H1 (cell line): Measurements from ENCODE around the gene SPATS2. TPM values are rescaled to one million over a fixed set of nuclear protein-coding genes. Genes with fewer than 3 reads are reported as not detected.

ENCODE experiments used
- CTCF ChIA-PET: fragments of 300-600 bp; sonication (Branson Sonifier 250); formaldehyde crosslinking; loops from one replicate; lab custom pipeline; 2021; ENCODE audit not compliant: partially characterized antibody; lab: Charles Lee
- POLR2A ChIA-PET: fragments of 300-600 bp; sonication (Branson Sonifier 250); formaldehyde crosslinking; loops from one replicate; lab custom pipeline; 2021; ENCODE audit warnings: inconsistent platforms; ENCODE audit not compliant: partially characterized antibody; lab: Charles Lee
- DNase-seq, 2 experiments: peaks; one replicate each; pipeline versions ENCODE4 v3.0.0 to v3.0.0-alpha.2; 2010 to 2022; ENCODE audit warnings: low spot score in 2 of 2, low read depth in 1 of 2, mixed read lengths in 1 of 2
- FAIRE-seq: peaks from 2 replicates; lab custom pipeline; 2011; peaks lifted over from hg19 to GRCh38; lab: Jason Lieb, UNC
- H2AFZ ChIP-seq: 2 replicates; pipeline ENCODE4 v1.8.1; 2012; ENCODE audit warnings: low read length, inconsistent platforms
- H2AK5ac ChIP-seq: 2 replicates; pipeline ENCODE4 v1.6.1; 2013; ENCODE audit warnings: low read depth, low read length
- H2BK120ac ChIP-seq: replicated peaks from 2 replicates; pipeline ENCODE3; 2013; ENCODE audit warnings: low read depth, low read length, inconsistent platforms
- H2BK12ac ChIP-seq: 2 replicates; pipeline ENCODE4 v1.6.1; 2013; ENCODE audit warnings: low read depth, low read length
- H2BK15ac ChIP-seq: 2 replicates; pipeline ENCODE4 v1.6.1; 2013; ENCODE audit warnings: low read length
- H2BK20ac ChIP-seq: 2 replicates; pipeline ENCODE4 v1.6.1; 2013; ENCODE audit warnings: low read length
- H2BK5ac ChIP-seq: 2 replicates; pipeline ENCODE4 v1.6.1; 2013; ENCODE audit warnings: low read depth, low read length
- H3K14ac ChIP-seq: 2 replicates; pipeline ENCODE4 v1.6.1; 2013; ENCODE audit warnings: inconsistent platforms; ENCODE audit not compliant: insufficient read length
- H3K18ac ChIP-seq: 2 replicates; pipeline ENCODE4 v1.6.1; 2013; ENCODE audit warnings: low read length; ENCODE audit errors: extremely low read depth
- H3K23ac ChIP-seq: 2 replicates; pipeline ENCODE4 v1.6.1; 2013; ENCODE audit warnings: inconsistent platforms; ENCODE audit not compliant: insufficient read length
- H3K23me2 ChIP-seq: 2 replicates; pipeline ENCODE4 v1.6.1; 2013; ENCODE audit warnings: low read depth, low read length
- H3K27ac ChIP-seq: 2 replicates; pipeline ENCODE4 v1.6.1; 2011; ENCODE audit warnings: low read depth, low read length, inconsistent platforms
- H3K27me3 ChIP-seq, 4 experiments: replicated peaks in 1 of 4; 1 replicate in 1 of 4; 2 replicates in 3 of 4; pipeline versions ENCODE4 v1.6.1 to v1.8.1; 2011 to 2013; ENCODE audit warnings: low read length in 3 of 4, mild to moderate bottlenecking in 3 of 4, inconsistent platforms in 2 of 4, mixed read lengths in 2 of 4, moderate library complexity in 1 of 4; ENCODE audit not compliant: control insufficient read depth in 3 of 4, insufficient read depth in 3 of 4; ENCODE audit errors: extremely low read depth in 1 of 4
- H3K36me3 ChIP-seq, 4 experiments: 2 replicates each; pipeline versions ENCODE4 v1.6.1 to v1.8.1; 2011 to 2013; ENCODE audit warnings: mild to moderate bottlenecking in 4 of 4, low read length in 3 of 4, moderate library complexity in 2 of 4, control low read depth in 1 of 4, inconsistent platforms in 1 of 4; ENCODE audit not compliant: insufficient read depth in 4 of 4, control insufficient read depth in 2 of 4
- H3K4ac ChIP-seq: replicated peaks from 2 replicates; pipeline ENCODE3; 2013; ENCODE audit warnings: low read length, low read depth, mixed read lengths, inconsistent platforms; ENCODE audit not compliant: insufficient read length
- H3K4me1 ChIP-seq, 4 experiments: replicated peaks in 1 of 4; 1 replicate in 1 of 4; 2 replicates in 3 of 4; pipeline versions ENCODE4 v1.6.1 to v1.8.1; 2011 to 2013; ENCODE audit warnings: low read length in 3 of 4, inconsistent platforms in 2 of 4, mixed read lengths in 1 of 4; ENCODE audit not compliant: insufficient read depth in 4 of 4, control insufficient read depth in 3 of 4
- H3K4me2 ChIP-seq, 2 experiments: 2 replicates each; pipeline versions ENCODE4 v1.6.1 to v1.8.1; 2011 to 2013; ENCODE audit warnings: low read depth in 2 of 2, low read length in 2 of 2, control low read depth in 1 of 2, inconsistent platforms in 1 of 2, mild to moderate bottlenecking in 1 of 2; ENCODE audit not compliant: insufficient read depth in 1 of 2
- H3K4me3 ChIP-seq, 4 experiments: fragments of 200-600, 300-600 bp in 1 of 4; sonication (generic), shearing (Covaris generic), sonication (Bioruptor Twin) in 1 of 4; 2 replicates each; pipeline versions ENCODE4 v1.5.1 to v1.8.1; 2011 to 2016; ENCODE audit warnings: low read length in 4 of 4, low read depth in 3 of 4, control low read depth in 2 of 4, inconsistent platforms in 2 of 4, mild to moderate bottlenecking in 2 of 4, mixed read lengths in 1 of 4, moderate library complexity in 1 of 4; ENCODE audit not compliant: insufficient read depth in 2 of 4; ENCODE audit errors: extremely low read depth in 1 of 4
- H3K56ac ChIP-seq: replicated peaks from 2 replicates; pipeline ENCODE3; 2013; ENCODE audit warnings: low read depth, mild to moderate bottlenecking, mixed read lengths, low read length, inconsistent platforms; ENCODE audit not compliant: insufficient read length
- H3K79me1 ChIP-seq: 2 replicates; pipeline ENCODE4 v1.6.1; 2013; ENCODE audit warnings: low read depth, low read length, control low read depth
- H3K79me2 ChIP-seq, 2 experiments: 2 replicates each; pipeline versions ENCODE4 v1.6.1 to v1.8.1; 2012 to 2013; ENCODE audit warnings: low read length in 2 of 2, mild to moderate bottlenecking in 2 of 2, inconsistent platforms in 1 of 2; ENCODE audit not compliant: insufficient read depth in 2 of 2, control insufficient read depth in 1 of 2
- H3K9ac ChIP-seq, 4 experiments: replicated peaks in 1 of 4; 1 replicate in 1 of 4; 2 replicates in 3 of 4; pipeline versions ENCODE4 v1.6.1 to v1.8.1; 2011 to 2013; ENCODE audit warnings: low read depth in 3 of 4, low read length in 3 of 4, control low read depth in 2 of 4, mild to moderate bottlenecking in 2 of 4, moderate library complexity in 2 of 4, inconsistent platforms in 1 of 4; ENCODE audit errors: extremely low read depth in 1 of 4
- H3K9me3 ChIP-seq, 2 experiments: 2 replicates each; pipeline versions ENCODE4 v1.6.1 to v1.8.1; 2012 to 2013; ENCODE audit warnings: mild to moderate bottlenecking in 2 of 2, moderate library complexity in 2 of 2, control low read depth in 1 of 2, inconsistent platforms in 1 of 2, low read depth in 1 of 2, low read length in 1 of 2, mixed read lengths in 1 of 2; ENCODE audit not compliant: insufficient read depth in 2 of 2
- H4K20me1 ChIP-seq, 2 experiments: replicated peaks in 1 of 2; 2 replicates each; pipeline versions ENCODE3 to v1.8.1; 2011 to 2013; ENCODE audit warnings: inconsistent platforms in 2 of 2, low read length in 2 of 2, mild to moderate bottlenecking in 1 of 2; ENCODE audit not compliant: insufficient read depth in 2 of 2, control insufficient read depth in 1 of 2
- H4K5ac ChIP-seq: 2 replicates; pipeline ENCODE4 v1.6.1; 2013; ENCODE audit warnings: low read length, low read depth, mixed read lengths, inconsistent platforms; ENCODE audit not compliant: insufficient read length
- H4K8ac ChIP-seq: 2 replicates; pipeline ENCODE4 v1.8.0; 2013; ENCODE audit warnings: mild to moderate bottlenecking, moderate library complexity, low read length, inconsistent platforms; ENCODE audit not compliant: insufficient read depth; ENCODE audit errors: extremely low read depth
- H4K91ac ChIP-seq: replicated peaks from 2 replicates; pipeline ENCODE3; 2013; ENCODE audit warnings: low read length, mixed read lengths, inconsistent platforms; ENCODE audit not compliant: insufficient read length
- JUND ChIP-seq: IDR thresholded peaks from 2 replicates; pipeline ENCODE4 v1.6.1; 2011; ENCODE audit warnings: mild to moderate bottlenecking, improper control_type of control experiment, low read length
- POLR2AphosphoS5 ChIP-seq: IDR thresholded peaks from 2 replicates; pipeline ENCODE4 v1.6.1; 2011; ENCODE audit warnings: low read depth, low read length
- RFX5 ChIP-seq: IDR thresholded peaks from 2 replicates; pipeline ENCODE4 v1.6.1; 2011; ENCODE audit warnings: low read depth, low read length, improper control_type of control experiment, borderline replicate concordance
- SIRT6 ChIP-seq: IDR thresholded peaks from one replicate; pipeline ENCODE4 v1.7.1; 2012; ENCODE audit warnings: low read length, inconsistent platforms
- SIX5 ChIP-seq: IDR thresholded peaks from 2 replicates; pipeline ENCODE4 v1.6.1; 2011; ENCODE audit warnings: mild to moderate bottlenecking, low read depth, low read length
- SUZ12 ChIP-seq: fragments of 200-600 bp; sonication (generic); IDR thresholded peaks from 2 replicates; pipeline ENCODE4 v1.6.1; 2012; ENCODE audit warnings: mild to moderate bottlenecking, inconsistent platforms, low read length, moderate library complexity, mixed read lengths
- TAF1 ChIP-seq: IDR thresholded peaks from 2 replicates; pipeline ENCODE4 v1.6.1; 2011; ENCODE audit warnings: mild to moderate bottlenecking, low read depth, low read length
- TCF12 ChIP-seq: IDR thresholded peaks from 2 replicates; pipeline ENCODE4 v1.6.1; 2011; ENCODE audit warnings: low read depth, mild to moderate bottlenecking, low read length
- ZNF274 ChIP-seq: IDR thresholded peaks from 2 replicates; pipeline ENCODE4 v1.7.0; 2012; ENCODE audit warnings: low read length, borderline replicate concordance; ENCODE audit errors: extremely low read depth
- polyA plus RNA-seq, 7 experiments: library from polyadenylated mRNA; depleted of rRNA in 3 of 7; stranded (reverse) in 5 of 7; unstranded in 2 of 7; fragments of >200 nt in 5 of 7; fragments of 200-250 nt in 2 of 7; gene quantifications; 1 replicate in 5 of 7; 2 replicates in 1 of 7; 4 replicates in 1 of 7; pipeline versions ENCODE4 v1.2.1 to v1.2.3, GENCODE V29; 2011 to 2013; ENCODE audit warnings: missing spikeins in 2 of 7, mixed read lengths in 2 of 7
- total RNA-seq: library from RNA; stranded (reverse); fragmentation: NEBNext Ultra II Directional; extraction: Animal tissue kit (Norgen Biotek cat#: 25700); gene quantifications from 2 replicates; pipeline ENCODE4 v1.2.1, GENCODE V29; 2021
- TF ChIP-seq, protein P1 (sequence below), 3 experiments: IDR thresholded peaks; 1 replicate in 2 of 3; 2 replicates in 1 of 3; pipeline versions ENCODE4 v1.5.1 to v1.6.1; 2011; ENCODE audit warnings: low read length in 3 of 3, mild to moderate bottlenecking in 3 of 3, inconsistent platforms in 2 of 3, low read depth in 1 of 3, moderate library complexity in 1 of 3; ENCODE audit not compliant: insufficient read depth in 1 of 3; ENCODE audit errors: control extremely low read depth in 1 of 3

Gene SPATS2
- total and polyA plus RNA-seq, 2 of the 8 experiments (the other 6 are each of a cell fraction or from before 2014, with no cell fraction given): 19.2 to 24.5 TPM

DNA sequence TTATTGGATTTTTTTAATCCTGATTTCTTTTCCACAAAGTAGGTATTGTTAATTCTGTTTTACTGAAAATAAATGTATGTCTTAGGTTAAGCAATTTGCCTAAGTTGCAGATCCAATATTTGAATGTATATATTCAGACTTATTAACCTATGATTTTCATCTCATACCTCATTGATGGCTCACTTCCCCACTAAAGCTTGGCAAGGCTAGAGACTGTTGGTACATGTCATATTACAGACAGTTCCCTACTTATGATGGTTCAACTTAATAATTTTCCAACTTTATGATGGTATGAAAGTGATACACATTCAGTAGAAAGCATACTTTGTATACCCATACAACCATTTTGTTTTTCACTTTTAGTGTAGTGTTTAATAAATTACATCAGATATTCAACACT, 138.4 kb downstream of the SPATS2 start:
- no peak overlapping the region for H2BK120ac ChIP-seq

More for the DNA sequence above, 138.4 kb downstream of the SPATS2 start:
- no peaks in the 10 kb centered on the region for H3K23me2 ChIP-seq
- no peak overlapping the region for H3K18ac ChIP-seq
- no peak overlapping the region for H3K4me2 ChIP-seq
- H3K27me3 ChIP-seq: no peaks in the 10 kb centered on the region
- no peak overlapping the region for H4K91ac ChIP-seq
- no peak overlapping the region for H4K5ac ChIP-seq
- ChIA-PET POLR2A (interaction anchor here (1.2 kb wide), 1 partner anchor 640 kb away, joined by 3 read pairs; the partner anchor contains the start of gene RND1), CTCF (interaction anchor here (0.6 to 18.6 kb wide), 9 partner anchors 9 to 1561 kb away, joined by 3 to 538 read pairs (median 5); partner anchors contain the start of genes DNAJC22 and SPATS2)
- no peak for DNase-seq
- peaks cover 0 to 4% (median under 1%) of the 10 kb centered on the region in 4 experiments; a peak in 2 of 8 replicates for H3K36me3 ChIP-seq
- no peak overlapping the region for H2BK20ac ChIP-seq
- H3K79me1 ChIP-seq: no peaks in the 10 kb centered on the region
- H3K56ac ChIP-seq: no peak overlapping the region
- no peak overlapping the region for H3K4me3 ChIP-seq
- no peak overlapping the region for H2AK5ac ChIP-seq
- H3K4ac ChIP-seq: no peak overlapping the region
- no peak overlapping the region for H3K27ac ChIP-seq
- no peaks in the 10 kb centered on the region for H3K4me1 ChIP-seq
- no peak overlapping the region for H2BK5ac ChIP-seq
- H3K14ac ChIP-seq: no peak overlapping the region
- no peak overlapping the region for H4K8ac ChIP-seq
- TF ChIP-seq ZNF274: no peak
- TF ChIP-seq SUZ12: no peak
- TF ChIP-seq SIX5: no peak
- no peak for TF ChIP-seq TAF1
- TF ChIP-seq POLR2AphosphoS5: no peak
- no peak for TF ChIP-seq TCF12
- TF ChIP-seq, protein P1, sequence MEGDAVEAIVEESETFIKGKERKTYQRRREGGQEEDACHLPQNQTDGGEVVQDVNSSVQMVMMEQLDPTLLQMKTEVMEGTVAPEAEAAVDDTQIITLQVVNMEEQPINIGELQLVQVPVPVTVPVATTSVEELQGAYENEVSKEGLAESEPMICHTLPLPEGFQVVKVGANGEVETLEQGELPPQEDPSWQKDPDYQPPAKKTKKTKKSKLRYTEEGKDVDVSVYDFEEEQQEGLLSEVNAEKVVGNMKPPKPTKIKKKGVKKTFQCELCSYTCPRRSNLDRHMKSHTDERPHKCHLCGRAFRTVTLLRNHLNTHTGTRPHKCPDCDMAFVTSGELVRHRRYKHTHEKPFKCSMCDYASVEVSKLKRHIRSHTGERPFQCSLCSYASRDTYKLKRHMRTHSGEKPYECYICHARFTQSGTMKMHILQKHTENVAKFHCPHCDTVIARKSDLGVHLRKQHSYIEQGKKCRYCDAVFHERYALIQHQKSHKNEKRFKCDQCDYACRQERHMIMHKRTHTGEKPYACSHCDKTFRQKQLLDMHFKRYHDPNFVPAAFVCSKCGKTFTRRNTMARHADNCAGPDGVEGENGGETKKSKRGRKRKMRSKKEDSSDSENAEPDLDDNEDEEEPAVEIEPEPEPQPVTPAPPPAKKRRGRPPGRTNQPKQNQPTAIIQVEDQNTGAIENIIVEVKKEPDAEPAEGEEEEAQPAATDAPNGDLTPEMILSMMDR (IDR thresholded peaks at IDR 0.05; ENCODE audit: control extremely low read depth in 1 of 3, insufficient read depth in 1 of 3, low read depth in 1 of 3, low read length in 3 of 3): no peak
- TF ChIP-seq RFX5: no peak
- no peak for TF ChIP-seq JUND
- TF ChIP-seq SIRT6: no peak
- H2BK15ac ChIP-seq: no peak overlapping the region
- H2AFZ ChIP-seq: no peak overlapping the region
- no peak overlapping the region for H3K23ac ChIP-seq
- H3K9me3 ChIP-seq: no peaks in the 10 kb centered on the region
- FAIRE-seq: no peak
- H3K79me2 ChIP-seq: no peaks in the 10 kb centered on the region
- no peaks in the 10 kb centered on the region for H4K20me1 ChIP-seq
- no peak overlapping the region for H3K9ac ChIP-seq
- H2BK12ac ChIP-seq: no peak overlapping the region
